HG03139 (cell line): ENCODE results near the gene SHROOM3.

Source experiments
- ATAC-seq: cut with Tn5 transposase; IDR thresholded peaks from one replicate; pipeline ENCODE4 v1.9.1; 2021; ENCODE audit not compliant: unreplicated experiment

Gene SHROOM3

GRCh38 chr4:76620723-76621468 is 185.9 kb downstream of the SHROOM3 start:
- ATAC-seq, result no peak

GRCh38 chr4:76622126-76622525 is 187.1 kb downstream of the SHROOM3 start:
- ATAC-seq, result no peak

- ATAC-seq, result no peak
Measured at GRCh38 chr4:76622717-76623116, 187.7 kb downstream of the SHROOM3 start.

GRCh38 chr4:76623217-76624045 is 188.4 kb downstream of the SHROOM3 start:
- ATAC-seq, result no peak

- ATAC-seq, result no peak
Measured at GRCh38 chr4:76624241-76624681, 189.2 kb downstream of the SHROOM3 start.

GRCh38 chr4:76624931-76625715 is 190.1 kb downstream of the SHROOM3 start:
- no peak for ATAC-seq

GRCh38 chr4:76626686-76627465 is 191.8 kb downstream of the SHROOM3 start:
- no peak for ATAC-seq

- no peak for ATAC-seq
Measured at GRCh38 chr4:76628251-76628650, 193.2 kb downstream of the SHROOM3 start.

- no peak for ATAC-seq
Measured at GRCh38 chr4:76630741-76631140, 195.7 kb downstream of the SHROOM3 start.

- no peak for ATAC-seq
Measured at GRCh38 chr4:76634220-76634619, 199.2 kb downstream of the SHROOM3 start.

GRCh38 chr4:76637712-76638361 is 202.8 kb downstream of the SHROOM3 start:
- ATAC-seq, result no peak

- no peak for ATAC-seq
Measured at GRCh38 chr4:76639288-76639687, 204.3 kb downstream of the SHROOM3 start.

- no peak for ATAC-seq
Measured at GRCh38 chr4:76640353-76640910, 205.4 kb downstream of the SHROOM3 start.

- ATAC-seq, result no peak
Measured at GRCh38 chr4:76641351-76641750, 206.3 kb downstream of the SHROOM3 start.

- ATAC-seq, result no peak
Measured at GRCh38 chr4:76641758-76642157, 206.7 kb downstream of the SHROOM3 start.

- ATAC-seq, result no peak
Measured at GRCh38 chr4:76644831-76645485, 209.9 kb downstream of the SHROOM3 start.

- no peak for ATAC-seq
Measured at GRCh38 chr4:76649086-76649485, 214.1 kb downstream of the SHROOM3 start.

GRCh38 chr4:76651616-76652015 is 216.6 kb downstream of the SHROOM3 start:
- ATAC-seq, result no peak

- no peak for ATAC-seq
Measured at GRCh38 chr4:76652389-76652788, 217.4 kb downstream of the SHROOM3 start.
